GM18517 (cell line): ENCODE data around the gene STK24.

Source experiments
- ATAC-seq: cut with Tn5 transposase; IDR thresholded peaks from one replicate; pipeline ENCODE4 v1.9.1; 2021; ENCODE audit warnings: mild to moderate bottlenecking, moderate library complexity; ENCODE audit not compliant: unreplicated experiment

STK24 gene

DNA sequence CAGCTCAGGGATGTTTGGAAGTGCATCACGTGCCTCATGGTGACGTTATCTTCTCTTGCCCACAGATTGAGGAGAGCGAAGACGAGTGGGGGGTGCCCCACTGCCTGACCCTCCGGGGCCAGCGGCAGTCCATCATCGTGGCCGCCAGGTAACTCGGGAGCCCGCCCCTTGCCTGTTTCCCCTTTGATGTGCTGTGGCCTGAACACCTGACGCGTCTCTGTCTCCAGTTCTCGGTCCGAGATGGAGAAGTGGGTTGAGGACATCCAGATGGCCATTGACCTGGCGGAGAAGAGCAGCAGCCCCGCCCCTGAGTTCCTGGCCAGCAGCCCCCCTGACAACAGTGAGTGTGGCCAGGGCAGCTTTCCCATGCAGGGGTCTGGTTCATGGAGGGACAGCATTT, 137.0 kb downstream of the STK24 start:
- ATAC-seq, result no peak

DNA sequence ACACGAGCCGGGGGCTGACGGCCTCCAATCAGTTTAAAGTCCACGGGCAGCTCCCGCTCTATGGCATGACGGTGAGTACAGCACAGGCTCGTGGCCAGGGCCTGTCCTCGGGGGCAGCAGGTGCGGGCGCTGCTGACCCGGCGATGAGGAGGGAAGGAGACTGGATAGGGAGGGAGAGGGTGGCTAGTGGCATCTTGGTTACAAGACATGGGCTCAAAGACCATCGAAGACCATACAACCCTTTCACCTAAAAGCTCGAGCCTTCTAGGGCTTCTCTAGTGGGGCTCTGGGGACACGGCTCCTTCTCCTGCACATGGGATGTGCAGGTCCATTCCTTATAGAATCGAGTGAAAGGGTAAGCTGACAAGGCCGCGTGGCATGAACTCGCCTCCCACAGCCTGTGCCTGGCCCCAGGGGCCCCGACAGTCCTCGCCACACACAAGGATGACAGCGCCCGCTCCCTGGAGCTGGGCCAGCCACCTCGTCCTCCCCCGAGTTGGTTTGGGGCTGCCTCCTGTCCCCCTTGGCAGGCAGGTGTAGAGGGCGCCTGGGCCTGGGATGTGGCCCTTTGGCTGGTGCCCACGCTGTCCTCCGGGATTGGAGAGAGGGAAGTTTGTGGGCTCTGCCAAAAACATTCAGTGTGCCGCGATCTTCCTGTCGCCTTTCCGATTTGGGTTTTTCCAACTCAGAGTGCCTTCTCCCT, 137.6 kb downstream of the STK24 start:
- no peak for ATAC-seq

DNA sequence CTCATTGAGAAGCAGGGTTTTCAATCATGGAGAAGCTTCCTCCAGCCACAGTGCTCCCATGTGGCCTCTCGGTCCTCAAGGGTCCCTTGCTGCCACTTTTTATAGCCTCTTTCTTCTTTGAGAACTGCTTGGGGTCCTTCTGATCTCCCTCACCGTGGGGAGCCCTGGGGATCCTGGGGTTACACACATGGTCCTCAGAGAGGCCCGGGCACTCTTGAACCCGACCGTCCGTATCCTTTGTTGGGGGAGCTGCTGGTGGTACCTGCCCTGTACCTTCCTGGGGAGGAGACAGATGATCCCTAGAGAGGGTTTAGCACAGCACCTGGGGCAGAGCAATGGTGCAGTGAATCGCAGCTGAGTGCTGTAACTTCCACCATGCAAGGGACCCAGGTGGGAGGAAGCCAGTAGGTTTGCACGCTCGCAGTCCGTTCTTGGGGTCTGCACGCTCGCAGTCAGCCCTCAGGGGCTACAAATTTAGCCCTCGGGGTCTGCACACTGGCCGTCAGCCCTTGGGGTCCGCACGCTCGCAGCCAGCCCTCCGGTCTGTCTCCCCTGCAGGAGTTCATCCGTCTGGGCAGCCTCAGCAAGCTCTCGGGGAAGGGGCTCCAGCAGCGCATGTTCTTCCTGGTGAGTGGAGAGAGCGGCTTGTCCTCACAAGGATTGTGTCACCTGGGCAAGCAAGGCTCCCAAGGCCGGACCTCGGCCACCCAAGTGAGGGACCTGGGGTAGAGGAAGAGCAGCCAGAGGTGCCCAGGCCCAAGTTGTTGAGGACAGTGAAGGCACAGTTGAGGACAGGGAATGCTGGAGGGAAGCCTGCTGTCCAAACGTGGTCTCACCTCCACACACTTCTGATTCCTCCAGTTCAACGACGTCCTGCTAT, 138.4 kb downstream of the STK24 start:
- no peak for ATAC-seq

DNA sequence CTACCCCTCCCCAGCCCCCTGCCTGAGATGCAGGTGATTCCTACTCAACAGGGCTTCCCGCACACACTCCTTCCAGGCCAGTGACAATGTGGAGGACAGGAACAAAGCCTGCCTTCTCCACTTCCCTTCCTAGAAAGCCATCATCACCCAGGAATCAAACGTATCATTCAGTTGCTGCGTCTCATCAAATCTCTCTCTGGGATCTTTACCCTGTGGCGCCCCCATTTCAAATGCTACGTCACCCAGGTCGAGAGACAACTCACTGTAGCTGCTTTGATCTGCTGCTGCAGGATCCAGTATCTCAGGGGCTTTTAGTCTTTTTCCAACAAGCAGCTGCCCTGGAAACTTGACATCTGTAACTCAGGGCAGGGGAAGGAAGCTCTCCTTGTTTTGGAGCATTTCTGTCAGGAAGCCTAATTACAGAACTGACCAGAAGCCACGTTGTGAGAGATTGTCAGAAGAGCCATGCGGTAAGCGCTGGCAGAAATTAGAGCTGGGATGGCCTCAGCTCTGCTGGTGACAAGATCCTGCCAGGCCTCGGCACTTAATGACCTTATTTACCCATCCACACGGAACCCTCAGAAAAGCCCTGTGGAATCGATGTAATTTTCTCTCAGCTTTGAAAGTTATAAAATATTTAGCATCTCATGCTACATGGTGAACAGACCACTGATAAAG, 140.5 kb downstream of the STK24 start:
- no peak for ATAC-seq

DNA sequence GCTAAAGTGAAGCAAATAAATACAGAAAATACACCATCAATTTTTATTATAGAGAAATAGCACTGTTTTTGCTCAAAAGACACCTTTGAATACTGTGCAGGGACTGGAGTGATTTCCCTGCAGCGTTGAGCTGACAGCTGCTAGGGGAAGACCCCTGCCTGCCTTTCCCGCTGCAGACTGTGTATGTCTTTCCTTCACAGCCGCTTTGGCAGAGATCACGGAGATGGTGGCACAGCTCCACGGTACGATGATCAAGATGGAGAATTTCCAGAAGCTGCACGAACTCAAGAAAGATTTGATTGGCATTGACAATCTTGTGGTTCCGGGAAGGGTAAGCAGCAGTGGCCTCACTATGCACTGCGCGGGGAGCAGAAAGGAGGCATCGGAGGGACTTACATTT, 141.5 kb downstream of the STK24 start:
- no peak for ATAC-seq

DNA sequence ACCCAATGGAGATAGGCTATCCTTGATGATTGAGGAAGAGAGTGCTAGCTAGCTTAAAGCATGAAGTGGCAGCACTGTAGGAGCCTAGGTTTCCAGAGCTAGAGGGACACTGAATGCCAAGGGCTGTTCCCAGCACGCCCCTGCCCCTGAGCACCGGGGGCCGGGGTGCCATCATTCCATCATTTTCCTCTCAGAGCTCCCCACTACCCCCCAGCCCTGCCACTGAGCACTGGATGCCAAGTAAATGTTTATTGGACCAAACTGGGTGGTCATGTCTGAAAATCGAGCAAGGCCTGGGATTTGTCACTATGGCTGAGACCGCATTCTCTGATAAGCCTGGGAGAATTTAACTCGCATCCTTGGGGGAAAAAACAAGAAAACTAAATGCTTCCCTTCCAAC, 142.8 kb downstream of the STK24 start:
- ATAC-seq, result no peak

DNA sequence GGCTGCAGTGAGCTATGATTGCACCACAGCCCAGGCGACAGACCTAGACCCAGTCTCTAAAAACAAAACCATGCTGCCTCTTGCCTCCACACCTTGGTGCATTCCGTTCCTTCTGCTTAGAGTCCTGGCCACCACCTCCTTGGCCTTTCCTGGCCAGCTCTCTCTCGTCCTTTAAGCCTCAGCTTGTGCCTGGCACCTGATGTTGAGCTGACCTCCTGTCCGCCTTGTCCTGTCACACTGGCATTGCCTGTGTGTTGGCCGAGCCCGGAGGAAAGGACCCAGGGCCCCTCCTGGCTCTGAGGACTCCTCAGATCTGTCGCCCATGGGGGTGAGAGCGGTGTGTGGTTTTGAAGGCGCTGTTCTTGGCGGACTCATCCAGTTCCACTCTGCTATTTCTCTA, 143.3 kb downstream of the STK24 start:
- no peak for ATAC-seq

DNA sequence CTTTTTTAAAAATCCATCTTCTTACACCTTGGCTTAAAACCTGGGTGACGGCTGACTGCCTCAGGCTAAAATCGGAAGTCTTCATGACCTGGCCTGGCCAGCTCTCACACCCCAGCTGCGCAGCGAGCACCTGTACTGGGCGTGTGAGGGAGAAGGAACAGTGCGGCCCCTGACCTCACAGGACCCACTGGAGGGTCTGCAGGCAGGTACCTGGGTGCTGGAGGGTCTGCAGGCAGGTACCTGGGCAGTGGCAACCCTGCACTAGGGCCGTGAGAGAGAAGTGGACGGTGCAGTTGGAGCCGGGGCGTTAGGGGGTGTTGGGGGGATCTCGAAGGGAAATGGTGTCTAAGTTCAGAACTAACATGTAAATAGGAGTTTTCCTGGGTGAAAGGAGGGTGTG, 144.3 kb downstream of the STK24 start:
- no peak for ATAC-seq

DNA sequence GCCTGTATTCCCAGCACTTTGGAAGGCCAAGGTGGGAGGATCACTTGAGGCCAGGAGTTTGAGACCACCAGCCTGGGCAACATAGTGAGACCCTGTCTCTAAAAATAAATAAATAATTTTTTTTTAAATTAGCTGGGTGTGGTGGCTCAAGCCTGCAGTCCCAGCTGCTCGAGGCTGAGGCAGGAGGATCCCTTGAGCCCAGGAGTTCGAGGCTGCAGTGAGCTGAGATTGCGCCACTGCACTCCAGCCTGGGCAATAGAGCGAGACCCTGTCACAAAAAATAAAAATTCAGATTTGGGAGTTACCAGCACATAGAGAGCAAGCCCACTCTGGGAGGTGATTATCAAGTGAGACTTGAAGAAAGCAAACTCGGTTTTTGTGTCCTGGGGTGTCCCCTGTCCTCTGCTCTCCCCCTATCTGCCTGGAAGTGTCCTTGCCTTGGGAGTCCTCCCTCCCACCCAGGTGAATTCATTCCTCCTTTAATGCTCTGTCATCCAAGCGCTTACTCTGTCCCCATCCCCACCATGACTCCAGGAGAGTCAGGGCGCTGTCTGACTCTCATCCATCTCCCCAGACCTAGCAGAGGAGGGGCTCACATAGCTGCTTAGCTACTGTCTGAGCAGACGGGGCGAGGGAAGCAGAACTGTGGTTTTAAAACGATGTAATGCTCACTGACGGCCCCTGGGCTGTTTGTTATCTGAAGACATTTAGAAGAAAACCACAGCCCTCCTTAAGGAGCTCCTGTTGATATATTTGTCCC, 146.8 kb downstream of the STK24 start:
- ATAC-seq, result no peak

DNA sequence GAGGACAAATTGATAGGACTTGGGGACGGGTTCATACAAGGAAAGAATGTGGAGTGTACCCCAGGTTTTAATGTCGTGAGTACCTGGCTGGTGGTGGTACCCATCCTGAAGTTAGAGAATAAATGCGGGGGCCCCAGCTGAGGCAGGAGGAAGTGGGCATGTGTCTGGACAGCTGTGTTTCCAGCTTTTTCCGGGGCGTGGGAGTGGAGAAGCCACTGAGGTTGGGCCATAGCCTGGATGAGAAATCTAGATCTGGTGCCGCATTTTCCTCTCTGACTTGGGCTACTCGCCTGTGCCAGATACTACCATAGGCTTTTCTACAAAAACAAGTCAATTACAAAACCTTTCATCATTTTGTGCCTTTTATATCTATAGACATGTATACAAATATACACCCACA, 147.4 kb downstream of the STK24 start:
- ATAC-seq, result no peak

DNA sequence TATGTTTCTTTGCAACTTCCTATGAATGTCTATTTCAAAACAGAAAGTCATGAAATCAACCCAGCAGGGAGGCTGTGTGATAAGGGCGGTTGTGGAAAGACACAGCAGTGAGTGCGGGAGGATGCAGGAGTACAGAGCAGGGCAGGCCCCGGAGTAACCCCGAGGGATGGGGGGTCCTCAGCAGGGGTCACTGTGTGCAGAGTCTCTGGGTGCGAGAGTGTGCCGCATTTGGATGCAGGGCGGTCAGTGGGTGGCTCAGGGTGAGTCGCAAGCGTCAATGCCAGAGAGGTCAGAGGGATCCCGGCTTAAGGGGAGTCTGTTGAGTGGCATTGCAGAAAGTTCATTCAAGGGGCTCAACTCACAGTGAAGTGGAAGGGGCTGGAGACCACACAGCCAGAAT, 147.8 kb downstream of the STK24 start:
- ATAC-seq, result no peak

DNA sequence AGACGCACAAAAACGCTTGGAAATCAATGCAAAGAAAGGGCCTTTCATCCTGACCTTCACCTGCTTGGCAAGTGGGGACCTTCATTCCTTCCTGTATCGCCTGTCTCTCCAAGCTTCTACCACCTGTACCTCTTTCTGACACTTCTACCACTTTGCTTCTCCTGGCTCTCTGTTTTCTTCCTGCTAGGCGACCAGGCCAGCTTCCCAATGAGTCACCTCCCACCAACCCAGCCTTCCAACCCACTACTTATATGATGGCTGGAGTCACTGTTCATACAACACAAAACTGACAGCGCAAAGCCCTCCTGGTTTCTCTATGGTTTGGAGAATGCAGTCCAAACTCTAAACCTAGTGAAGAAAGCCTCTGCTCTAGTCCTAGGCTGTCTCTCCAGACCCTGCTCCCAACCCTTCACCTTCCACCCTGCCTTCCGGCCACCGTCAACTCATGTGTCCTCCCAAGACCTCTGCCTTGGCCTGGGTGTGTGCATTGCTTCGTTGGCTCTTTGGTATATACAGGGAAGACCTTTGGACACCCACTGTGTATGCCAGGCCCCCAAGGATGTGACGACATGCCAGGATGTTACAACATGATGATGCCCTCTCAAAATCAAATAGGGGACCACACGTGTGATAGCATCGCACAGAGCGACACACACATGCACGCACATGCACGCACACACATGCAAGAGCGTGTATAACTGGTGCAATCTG, 148.5 kb downstream of the STK24 start:
- no peak for ATAC-seq

DNA sequence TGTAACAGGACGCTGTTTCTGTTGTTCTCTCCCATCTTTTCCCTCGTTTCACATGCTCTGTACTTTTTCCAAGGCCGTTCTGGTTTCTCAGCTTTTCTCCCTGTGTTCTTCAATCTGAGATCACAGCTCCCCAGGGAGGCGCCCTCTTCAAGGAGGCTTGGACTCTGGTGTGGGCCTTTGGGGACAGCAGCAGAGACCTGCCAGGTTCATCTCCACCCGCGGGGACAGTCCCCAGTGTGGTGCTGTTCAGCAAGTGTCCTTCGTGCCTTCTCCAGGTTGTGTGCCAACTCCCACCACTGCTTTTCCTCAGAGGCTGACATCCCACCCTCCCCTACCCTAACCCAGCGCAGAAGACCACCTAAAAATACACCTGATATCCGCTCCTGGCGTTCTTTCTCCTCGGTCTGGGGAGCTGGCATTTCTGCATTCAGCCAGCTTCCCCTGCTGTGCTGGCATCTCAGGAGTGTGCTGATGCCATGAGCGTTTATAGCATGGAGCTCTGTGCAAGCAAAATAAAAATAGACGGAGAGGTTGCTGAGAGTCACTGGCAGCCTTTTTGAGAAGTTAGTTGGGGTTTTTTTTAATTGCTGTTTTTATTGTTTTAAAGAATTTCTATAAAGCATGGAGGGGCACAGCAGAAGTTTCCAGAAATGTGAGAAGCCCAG, 149.4 kb downstream of the STK24 start:
- no peak for ATAC-seq

DNA sequence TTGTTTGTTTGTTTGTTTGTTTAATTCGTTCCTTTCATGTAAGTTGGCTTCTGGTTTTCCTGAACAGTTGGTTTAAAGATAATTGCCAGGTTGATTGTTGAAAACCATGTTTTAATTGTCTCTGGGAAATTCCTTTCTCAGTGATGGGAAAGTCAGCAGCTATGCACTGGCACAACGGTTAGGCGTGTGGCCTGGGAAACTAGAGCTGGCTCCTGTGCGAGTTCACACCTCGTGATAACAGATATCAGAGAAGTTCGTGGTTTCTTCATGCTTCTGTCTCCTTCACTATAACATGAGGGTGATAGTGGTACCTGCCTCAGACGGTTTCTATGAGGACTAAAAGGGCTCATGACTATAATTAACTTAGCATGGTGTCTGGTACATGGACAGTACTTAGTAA, 153.5 kb downstream of the STK24 start:
- no peak for ATAC-seq

DNA sequence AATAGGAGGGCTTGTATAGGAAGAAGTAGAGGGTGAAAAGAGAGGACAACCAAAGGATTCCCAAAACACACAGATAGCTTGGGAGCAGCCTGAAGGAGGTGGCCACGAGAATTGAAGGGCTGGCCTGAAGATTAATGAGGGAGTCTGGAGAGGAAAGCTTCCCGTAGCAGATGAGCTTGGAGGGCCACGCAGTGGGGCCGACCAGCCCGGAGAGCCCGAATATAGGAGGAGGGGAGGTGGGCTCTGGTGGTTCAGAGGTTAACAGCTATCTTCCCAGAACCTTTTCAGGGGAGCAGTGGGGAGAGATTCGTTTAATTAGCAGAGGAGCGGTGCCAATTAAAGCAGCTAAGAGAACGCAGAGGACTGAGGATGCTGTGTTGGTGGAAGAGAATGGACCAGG, 154.9 kb downstream of the STK24 start:
- no peak for ATAC-seq

DNA sequence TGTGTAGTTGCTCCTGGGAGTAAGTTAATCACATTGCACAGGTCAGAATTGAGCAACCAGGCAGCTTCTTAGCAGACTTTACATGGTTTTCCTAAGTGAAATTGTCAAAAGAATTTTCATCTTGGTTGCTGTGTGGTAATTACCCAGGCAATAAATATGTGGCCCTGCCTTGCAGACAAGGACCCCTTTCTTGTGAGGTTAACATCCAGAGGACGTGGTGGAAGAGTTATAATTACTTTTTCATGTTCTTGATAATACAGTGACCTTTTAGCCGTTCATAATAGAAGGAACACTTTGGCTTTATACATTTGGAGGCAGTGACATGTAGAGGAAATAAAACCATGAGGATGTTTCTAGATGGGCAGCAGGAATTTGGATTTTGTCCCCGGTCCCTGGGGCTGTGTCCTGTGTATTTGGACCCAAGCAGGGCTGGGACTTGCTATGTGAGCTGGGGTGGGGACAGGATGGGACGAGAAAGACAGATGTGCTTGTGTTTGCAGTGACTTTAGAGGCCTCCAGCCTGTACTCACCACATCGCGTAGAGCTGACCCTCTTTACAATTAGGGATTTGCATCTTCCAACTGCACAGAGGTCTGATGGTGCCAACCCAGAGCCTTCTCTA, 156.2 kb downstream of the STK24 start:
- ATAC-seq, result no peak

DNA sequence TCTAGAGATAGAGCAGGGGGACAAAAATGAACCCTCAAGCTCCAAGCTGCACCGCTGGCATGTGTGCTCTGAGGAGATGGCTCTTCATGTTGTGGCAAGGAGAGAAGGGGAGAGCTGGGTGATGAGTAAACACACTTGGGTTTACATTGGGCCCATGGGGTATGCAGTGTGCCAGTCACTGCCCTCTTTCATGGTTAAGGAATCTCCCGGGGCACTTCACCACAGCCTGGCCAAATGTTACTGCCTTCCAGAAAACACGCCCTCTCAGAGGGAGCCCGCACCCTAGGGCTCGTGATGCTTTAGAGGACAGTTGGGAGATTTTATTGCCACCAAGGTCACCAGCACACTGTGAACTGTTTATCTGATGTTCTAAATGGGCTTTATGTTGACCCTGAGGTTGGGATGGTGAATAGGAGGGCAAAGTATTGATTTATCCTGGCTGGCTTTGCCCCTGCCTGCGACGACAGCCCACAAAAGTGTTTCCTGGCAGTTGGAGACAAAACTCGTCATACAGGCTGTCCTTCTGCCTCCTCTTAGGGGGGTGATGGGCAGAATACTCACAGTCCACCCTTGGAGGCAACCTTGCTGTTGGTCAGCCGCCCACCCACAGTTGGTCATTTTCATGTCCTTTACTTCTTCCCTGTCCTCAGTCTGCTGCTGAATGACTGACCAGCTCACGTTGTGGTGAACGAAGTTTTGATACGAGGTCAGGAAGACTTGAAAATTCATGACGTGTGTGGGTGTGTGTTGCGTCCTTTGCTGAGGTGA, 156.9 kb downstream of the STK24 start:
- ATAC-seq, result no peak

DNA sequence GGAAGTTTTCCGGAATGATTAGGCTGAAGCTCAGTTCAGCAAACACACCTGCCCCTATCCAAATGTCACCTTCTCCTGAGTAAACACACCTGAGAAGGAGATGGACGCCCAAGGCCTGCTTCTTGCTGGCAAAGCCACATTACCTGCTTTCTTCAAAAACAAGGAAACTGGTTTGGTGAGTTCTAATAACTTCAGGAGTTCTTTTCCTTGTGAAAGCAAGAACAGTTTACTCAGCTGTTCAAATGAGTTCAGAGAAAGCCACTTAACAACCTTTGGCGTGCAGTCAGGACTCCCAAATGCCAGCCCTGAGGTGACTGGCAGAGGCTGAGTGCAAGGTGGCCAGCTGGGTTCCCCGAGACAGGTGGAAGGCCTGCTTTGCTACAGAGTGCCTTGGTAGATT, 160.5 kb downstream of the STK24 start:
- no peak for ATAC-seq
